ENCODE results near the gene KRT2.

DNA sequence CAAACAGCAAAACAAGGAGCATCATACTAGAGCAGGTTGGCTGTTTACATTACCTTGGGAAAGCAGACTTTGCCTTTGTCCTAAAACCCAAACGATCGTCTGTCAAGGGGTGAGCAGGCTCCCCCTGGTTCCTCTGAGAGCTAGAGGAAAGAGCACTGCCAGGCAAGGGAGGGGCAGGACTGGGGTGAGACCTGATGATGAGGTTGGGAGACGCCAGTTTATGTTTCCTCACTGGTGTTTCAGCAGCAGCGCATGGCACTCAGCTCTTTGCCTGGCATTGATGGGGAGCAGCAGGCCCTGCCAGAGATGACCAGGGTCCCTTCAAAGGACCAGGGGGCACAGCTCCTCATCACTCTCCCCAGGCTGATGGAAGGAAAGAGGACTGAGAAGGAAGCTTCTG is 7.9 kb upstream of the KRT2 start:
- TF ChIP-seq, protein P1, sequence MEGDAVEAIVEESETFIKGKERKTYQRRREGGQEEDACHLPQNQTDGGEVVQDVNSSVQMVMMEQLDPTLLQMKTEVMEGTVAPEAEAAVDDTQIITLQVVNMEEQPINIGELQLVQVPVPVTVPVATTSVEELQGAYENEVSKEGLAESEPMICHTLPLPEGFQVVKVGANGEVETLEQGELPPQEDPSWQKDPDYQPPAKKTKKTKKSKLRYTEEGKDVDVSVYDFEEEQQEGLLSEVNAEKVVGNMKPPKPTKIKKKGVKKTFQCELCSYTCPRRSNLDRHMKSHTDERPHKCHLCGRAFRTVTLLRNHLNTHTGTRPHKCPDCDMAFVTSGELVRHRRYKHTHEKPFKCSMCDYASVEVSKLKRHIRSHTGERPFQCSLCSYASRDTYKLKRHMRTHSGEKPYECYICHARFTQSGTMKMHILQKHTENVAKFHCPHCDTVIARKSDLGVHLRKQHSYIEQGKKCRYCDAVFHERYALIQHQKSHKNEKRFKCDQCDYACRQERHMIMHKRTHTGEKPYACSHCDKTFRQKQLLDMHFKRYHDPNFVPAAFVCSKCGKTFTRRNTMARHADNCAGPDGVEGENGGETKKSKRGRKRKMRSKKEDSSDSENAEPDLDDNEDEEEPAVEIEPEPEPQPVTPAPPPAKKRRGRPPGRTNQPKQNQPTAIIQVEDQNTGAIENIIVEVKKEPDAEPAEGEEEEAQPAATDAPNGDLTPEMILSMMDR (IDR thresholded peaks at IDR 0.05; ENCODE audit: insufficient read depth, low read depth, low read length) = no peak
- TF ChIP-seq EZH2 (IDR thresholded peaks at IDR 0.05; ENCODE audit: insufficient read depth, low read length) = no peak

All from astrocyte (in vitro differentiated cells and primary cell).